GM23338 (cell line): ENCODE results near the gene FKRP. TPM values are rescaled to one million over a fixed set of nuclear protein-coding genes. Genes with fewer than 3 reads are reported as not detected.

Experiments used
- ATAC-seq: fragments of 200-7000 bp; cut with Tn5 transposase; 3 replicates; pipeline ENCODE4 v1.9.1; 2020
- DNase-seq: peaks from one replicate; pipeline ENCODE4 v3.0.0-alpha.2; 2015; ENCODE audit warnings: low spot score
- H2AFZ ChIP-seq: fragments of 200-600 bp; sonication (generic); 2 replicates; pipeline ENCODE4 v1.8.0; 2016; ENCODE audit warnings: antibody characterized with exemption, mild to moderate bottlenecking, moderate library complexity
- H3F3A ChIP-seq: fragments of 200-600 bp; sonication (generic); replicated peaks from 2 replicates; pipeline ENCODE4 v1.8.0; 2017; ENCODE audit warnings: antibody characterized with exemption, mixed run types, low read depth
- H3K27ac ChIP-seq: fragments of 200-600 bp; sonication (generic); 2 replicates; pipeline ENCODE4 v1.6.1; 2016; ENCODE audit warnings: low read depth
- H3K27me3 ChIP-seq: fragments of 200-600 bp; sonication (generic); 2 replicates; pipeline ENCODE4 v1.8.0; 2016; ENCODE audit warnings: mild to moderate bottlenecking, mixed run types, moderate library complexity; ENCODE audit not compliant: insufficient read depth
- H3K36me3 ChIP-seq: fragments of 200-600 bp; sonication (generic); 2 replicates; pipeline ENCODE4 v1.8.0; 2016; ENCODE audit warnings: mild to moderate bottlenecking; ENCODE audit not compliant: insufficient read depth
- H3K4me1 ChIP-seq: fragments of 200-600 bp; sonication (generic); 2 replicates; pipeline ENCODE4 v1.8.0; 2016; ENCODE audit warnings: mild to moderate bottlenecking, moderate library complexity; ENCODE audit not compliant: insufficient read depth
- H3K4me2 ChIP-seq: fragments of 200-600 bp; sonication (generic); 2 replicates; pipeline ENCODE4 v1.7.1; 2017; ENCODE audit warnings: mixed run types
- H3K4me3 ChIP-seq: fragments of 200-600 bp; sonication (generic); 2 replicates; pipeline ENCODE4 v1.6.1; 2016; ENCODE audit warnings: mixed run types
- H3K79me2 ChIP-seq: fragments of 200-600 bp; sonication (generic); replicated peaks from 2 replicates; pipeline ENCODE4 v1.8.0; 2017; ENCODE audit warnings: mild to moderate bottlenecking; ENCODE audit not compliant: insufficient read depth
- H3K9me2 ChIP-seq: fragments of 200-600 bp; sonication (generic); 2 replicates; pipeline ENCODE4 v1.8.0; 2017; ENCODE audit not compliant: insufficient read depth
- H4K20me1 ChIP-seq: fragments of 200-600 bp; sonication (generic); replicated peaks from 2 replicates; pipeline ENCODE4 v1.8.0; 2017; ENCODE audit warnings: mild to moderate bottlenecking; ENCODE audit not compliant: insufficient read depth
- H3K27ac Mint-ChIP-seq: 2 replicates; pipeline ENCODE4 v1.8.0; 2020; ENCODE audit warnings: inconsistent platforms, mild to moderate bottlenecking, moderate library complexity, mixed read lengths
- H3K27me3 Mint-ChIP-seq: 3 replicates; pipeline ENCODE4 v1.8.0; 2022; ENCODE audit warnings: low read depth, mild to moderate bottlenecking, moderate library complexity, mixed read lengths, inconsistent platforms; ENCODE audit not compliant: insufficient read depth, poor library complexity
- H3K36me3 Mint-ChIP-seq: 3 replicates; pipeline ENCODE4 v1.8.0; 2021; ENCODE audit warnings: low read depth, mild to moderate bottlenecking, inconsistent platforms, moderate library complexity, mixed read lengths
- H3K4me1 Mint-ChIP-seq: 3 replicates; pipeline ENCODE4 v1.8.0; 2020; ENCODE audit warnings: mild to moderate bottlenecking, inconsistent platforms, mixed read lengths
- H3K4me3 Mint-ChIP-seq: 3 replicates; pipeline ENCODE4 v1.8.0; 2021; ENCODE audit warnings: moderate library complexity, mild to moderate bottlenecking, inconsistent platforms, mixed read lengths
- H3K9me3 Mint-ChIP-seq: 3 replicates; pipeline ENCODE4 v1.8.0; 2020; ENCODE audit warnings: moderate library complexity, mild to moderate bottlenecking, inconsistent platforms, mixed read lengths
- CREB1 ChIP-seq: fragments of 250-450 bp; sonication (Bioruptor Pico); IDR thresholded peaks from 2 replicates; pipeline ENCODE4 v1.5.0; 2020; ENCODE audit warnings: low read depth, mild to moderate bottlenecking, moderate library complexity
- EZH2 ChIP-seq: fragments of 200-600 bp; sonication (generic); IDR thresholded peaks from one replicate; pipeline ENCODE4 v1.8.0; 2017; ENCODE audit warnings: antibody characterized with exemption, mild to moderate bottlenecking, low read depth; ENCODE audit not compliant: unreplicated experiment
- EZH2phosphoT487 ChIP-seq: fragments of 200-600 bp; sonication (generic); IDR thresholded peaks from one replicate; pipeline ENCODE4 v1.8.1; 2018; ENCODE audit warnings: antibody characterized with exemption; ENCODE audit not compliant: unreplicated experiment
- JUNB ChIP-seq: IDR thresholded peaks from one replicate; pipeline ENCODE4 v1.6.1; 2016; ENCODE audit warnings: antibody characterized with exemption; ENCODE audit not compliant: unreplicated experiment
- POLR2AphosphoS5 ChIP-seq: IDR thresholded peaks from 2 replicates; pipeline ENCODE4 v1.6.1; 2016; ENCODE audit warnings: antibody characterized with exemption, low read depth
- STAT1 ChIP-seq: IDR thresholded peaks from one replicate; pipeline ENCODE4 v1.6.1; 2016; ENCODE audit warnings: antibody characterized with exemption; ENCODE audit not compliant: unreplicated experiment
- ZNF331 ChIP-seq: fragments of 250-450 bp; sonication (Bioruptor Pico); IDR thresholded peaks from 2 replicates; pipeline ENCODE4 v1.5.0; 2020; ENCODE audit warnings: low read depth, mild to moderate bottlenecking, moderate library complexity
- polyA plus RNA-seq: library from polyadenylated mRNA; unstranded; fragments of >200 nt; fragmentation: Nextera tagmentation; extraction: Ambion mirVana; gene quantifications from 2 replicates; pipeline ENCODE4 v1.2.1, GENCODE V29; 2016
- total RNA-seq: library from RNA; depleted of rRNA; stranded (reverse); fragments of >200 nt; shearing (Covaris generic); gene quantifications from 2 replicates; pipeline ENCODE4 v1.2.3, GENCODE V29; 2014
- TF ChIP-seq, protein P1 (sequence below): fragments of 250-450 bp; sonication (Bioruptor Pico); IDR thresholded peaks from 2 replicates; pipeline ENCODE4 v1.5.0; 2020; ENCODE audit warnings: mild to moderate bottlenecking, moderate library complexity
- TF ChIP-seq, protein P2 (sequence below): IDR thresholded peaks from one replicate; pipeline ENCODE4 v1.6.1; 2018; ENCODE audit warnings: antibody characterized with exemption; ENCODE audit not compliant: unreplicated experiment
- TF ChIP-seq, protein P3 (sequence below), 2 experiments: fragments of 200-600 bp in 1 of 2; sonication (generic) in 1 of 2; conservative IDR thresholded peaks; 2 replicates each; pipeline versions ENCODE4 v1.5.1 to v1.6.1; 2016 to 2017; ENCODE audit warnings: antibody characterized with exemption in 2 of 2, low read depth in 2 of 2, mild to moderate bottlenecking in 2 of 2, moderate library complexity in 1 of 2

FKRP gene
- total and polyA plus RNA-seq, 2 experiments from 2014 or later, result 11.5 to 31.9 TPM

DNA sequence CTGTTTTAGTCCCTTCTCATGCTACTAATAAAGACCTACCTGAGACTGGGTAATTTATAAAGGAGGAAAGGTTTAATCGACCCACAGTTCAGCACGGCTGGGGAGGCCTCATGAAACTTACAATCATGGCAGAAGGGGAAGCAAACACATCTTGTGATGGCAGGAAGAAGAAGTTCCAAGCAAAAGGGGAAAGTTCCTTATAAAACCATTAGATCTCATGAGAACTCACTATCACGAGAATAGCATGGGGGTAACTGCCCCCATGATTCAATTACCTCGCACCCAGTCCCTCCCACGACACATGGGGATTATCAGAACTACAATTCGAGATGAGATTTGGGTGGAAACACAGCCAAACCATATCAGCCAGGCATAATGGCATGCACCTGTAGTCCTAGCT is 13.3 kb downstream of the FKRP start (continued):
- TF ChIP-seq, protein P1, sequence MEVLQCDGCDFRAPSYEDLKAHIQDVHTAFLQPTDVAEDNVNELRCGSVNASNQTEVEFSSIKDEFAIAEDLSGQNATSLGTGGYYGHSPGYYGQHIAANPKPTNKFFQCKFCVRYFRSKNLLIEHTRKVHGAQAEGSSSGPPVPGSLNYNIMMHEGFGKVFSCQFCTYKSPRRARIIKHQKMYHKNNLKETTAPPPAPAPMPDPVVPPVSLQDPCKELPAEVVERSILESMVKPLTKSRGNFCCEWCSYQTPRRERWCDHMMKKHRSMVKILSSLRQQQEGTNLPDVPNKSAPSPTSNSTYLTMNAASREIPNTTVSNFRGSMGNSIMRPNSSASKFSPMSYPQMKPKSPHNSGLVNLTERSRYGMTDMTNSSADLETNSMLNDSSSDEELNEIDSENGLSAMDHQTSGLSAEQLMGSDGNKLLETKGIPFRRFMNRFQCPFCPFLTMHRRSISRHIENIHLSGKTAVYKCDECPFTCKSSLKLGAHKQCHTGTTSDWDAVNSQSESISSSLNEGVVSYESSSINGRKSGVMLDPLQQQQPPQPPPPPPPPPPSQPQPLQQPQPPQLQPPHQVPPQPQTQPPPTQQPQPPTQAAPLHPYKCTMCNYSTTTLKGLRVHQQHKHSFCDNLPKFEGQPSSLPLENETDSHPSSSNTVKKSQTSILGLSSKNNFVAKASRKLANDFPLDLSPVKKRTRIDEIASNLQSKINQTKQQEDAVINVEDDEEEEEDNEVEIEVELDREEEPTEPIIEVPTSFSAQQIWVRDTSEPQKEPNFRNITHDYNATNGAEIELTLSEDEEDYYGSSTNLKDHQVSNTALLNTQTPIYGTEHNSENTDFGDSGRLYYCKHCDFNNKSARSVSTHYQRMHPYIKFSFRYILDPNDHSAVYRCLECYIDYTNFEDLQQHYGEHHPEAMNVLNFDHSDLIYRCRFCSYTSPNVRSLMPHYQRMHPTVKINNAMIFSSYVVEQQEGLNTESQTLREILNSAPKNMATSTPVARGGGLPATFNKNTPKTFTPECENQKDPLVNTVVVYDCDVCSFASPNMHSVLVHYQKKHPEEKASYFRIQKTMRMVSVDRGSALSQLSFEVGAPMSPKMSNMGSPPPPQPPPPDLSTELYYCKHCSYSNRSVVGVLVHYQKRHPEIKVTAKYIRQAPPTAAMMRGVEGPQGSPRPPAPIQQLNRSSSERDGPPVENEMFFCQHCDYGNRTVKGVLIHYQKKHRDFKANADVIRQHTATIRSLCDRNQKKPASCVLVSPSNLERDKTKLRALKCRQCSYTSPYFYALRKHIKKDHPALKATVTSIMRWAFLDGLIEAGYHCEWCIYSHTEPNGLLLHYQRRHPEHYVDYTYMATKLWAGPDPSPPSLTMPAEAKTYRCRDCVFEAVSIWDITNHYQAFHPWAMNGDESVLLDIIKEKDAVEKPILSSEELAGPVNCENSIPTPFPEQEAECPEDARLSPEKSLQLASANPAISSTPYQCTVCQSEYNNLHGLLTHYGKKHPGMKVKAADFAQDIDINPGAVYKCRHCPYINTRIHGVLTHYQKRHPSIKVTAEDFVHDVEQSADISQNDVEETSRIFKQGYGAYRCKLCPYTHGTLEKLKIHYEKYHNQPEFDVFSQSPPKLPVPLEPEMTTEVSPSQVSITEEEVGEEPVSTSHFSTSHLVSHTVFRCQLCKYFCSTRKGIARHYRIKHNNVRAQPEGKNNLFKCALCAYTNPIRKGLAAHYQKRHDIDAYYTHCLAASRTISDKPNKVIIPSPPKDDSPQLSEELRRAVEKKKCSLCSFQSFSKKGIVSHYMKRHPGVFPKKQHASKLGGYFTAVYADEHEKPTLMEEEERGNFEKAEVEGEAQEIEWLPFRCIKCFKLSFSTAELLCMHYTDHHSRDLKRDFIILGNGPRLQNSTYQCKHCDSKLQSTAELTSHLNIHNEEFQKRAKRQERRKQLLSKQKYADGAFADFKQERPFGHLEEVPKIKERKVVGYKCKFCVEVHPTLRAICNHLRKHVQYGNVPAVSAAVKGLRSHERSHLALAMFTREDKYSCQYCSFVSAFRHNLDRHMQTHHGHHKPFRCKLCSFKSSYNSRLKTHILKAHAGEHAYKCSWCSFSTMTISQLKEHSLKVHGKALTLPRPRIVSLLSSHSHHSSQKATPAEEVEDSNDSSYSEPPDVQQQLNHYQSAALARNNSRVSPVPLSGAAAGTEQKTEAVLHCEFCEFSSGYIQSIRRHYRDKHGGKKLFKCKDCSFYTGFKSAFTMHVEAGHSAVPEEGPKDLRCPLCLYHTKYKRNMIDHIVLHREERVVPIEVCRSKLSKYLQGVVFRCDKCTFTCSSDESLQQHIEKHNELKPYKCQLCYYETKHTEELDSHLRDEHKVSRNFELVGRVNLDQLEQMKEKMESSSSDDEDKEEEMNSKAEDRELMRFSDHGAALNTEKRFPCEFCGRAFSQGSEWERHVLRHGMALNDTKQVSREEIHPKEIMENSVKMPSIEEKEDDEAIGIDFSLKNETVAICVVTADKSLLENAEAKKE (CRISPR knock-in tag), result no peak
- TF ChIP-seq EZH2 (no peak), ZNF331 (CRISPR knock-in tag) (no peak)

DNA sequence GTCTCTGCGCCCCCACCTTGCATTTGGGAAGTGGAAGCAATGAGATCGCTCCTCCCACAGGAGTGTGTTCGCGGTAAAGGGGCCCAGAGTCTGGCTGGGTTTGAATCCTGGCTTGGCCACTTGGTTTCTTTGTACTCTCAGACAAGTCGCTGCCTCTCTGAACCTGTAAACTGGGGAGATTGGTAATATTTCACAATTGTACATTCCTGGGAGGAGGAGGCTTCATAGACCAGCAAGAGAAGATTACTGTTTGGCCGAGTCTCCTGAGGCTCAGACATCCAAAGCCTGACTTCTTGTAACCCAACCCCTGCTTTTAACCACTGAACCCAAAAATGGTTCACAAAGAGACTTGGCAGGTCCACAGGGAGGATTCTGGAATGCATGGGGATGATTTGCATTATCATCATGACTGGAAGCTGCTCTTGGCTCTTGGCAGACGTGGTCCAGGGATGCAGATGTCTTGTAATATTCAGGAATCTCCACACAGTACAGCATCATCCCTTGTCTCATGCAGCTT is 14.0 kb downstream of the FKRP start:
- Mint-ChIP-seq H3K4me1 (peaks cover 11% of the 10 kb centered on the region), H3K27ac (peak overlapping the region; percentile 46)
- H2AFZ ChIP-seq, result no peak overlapping the region
- TF ChIP-seq STAT1, result no peak
- TF ChIP-seq, protein P2, sequence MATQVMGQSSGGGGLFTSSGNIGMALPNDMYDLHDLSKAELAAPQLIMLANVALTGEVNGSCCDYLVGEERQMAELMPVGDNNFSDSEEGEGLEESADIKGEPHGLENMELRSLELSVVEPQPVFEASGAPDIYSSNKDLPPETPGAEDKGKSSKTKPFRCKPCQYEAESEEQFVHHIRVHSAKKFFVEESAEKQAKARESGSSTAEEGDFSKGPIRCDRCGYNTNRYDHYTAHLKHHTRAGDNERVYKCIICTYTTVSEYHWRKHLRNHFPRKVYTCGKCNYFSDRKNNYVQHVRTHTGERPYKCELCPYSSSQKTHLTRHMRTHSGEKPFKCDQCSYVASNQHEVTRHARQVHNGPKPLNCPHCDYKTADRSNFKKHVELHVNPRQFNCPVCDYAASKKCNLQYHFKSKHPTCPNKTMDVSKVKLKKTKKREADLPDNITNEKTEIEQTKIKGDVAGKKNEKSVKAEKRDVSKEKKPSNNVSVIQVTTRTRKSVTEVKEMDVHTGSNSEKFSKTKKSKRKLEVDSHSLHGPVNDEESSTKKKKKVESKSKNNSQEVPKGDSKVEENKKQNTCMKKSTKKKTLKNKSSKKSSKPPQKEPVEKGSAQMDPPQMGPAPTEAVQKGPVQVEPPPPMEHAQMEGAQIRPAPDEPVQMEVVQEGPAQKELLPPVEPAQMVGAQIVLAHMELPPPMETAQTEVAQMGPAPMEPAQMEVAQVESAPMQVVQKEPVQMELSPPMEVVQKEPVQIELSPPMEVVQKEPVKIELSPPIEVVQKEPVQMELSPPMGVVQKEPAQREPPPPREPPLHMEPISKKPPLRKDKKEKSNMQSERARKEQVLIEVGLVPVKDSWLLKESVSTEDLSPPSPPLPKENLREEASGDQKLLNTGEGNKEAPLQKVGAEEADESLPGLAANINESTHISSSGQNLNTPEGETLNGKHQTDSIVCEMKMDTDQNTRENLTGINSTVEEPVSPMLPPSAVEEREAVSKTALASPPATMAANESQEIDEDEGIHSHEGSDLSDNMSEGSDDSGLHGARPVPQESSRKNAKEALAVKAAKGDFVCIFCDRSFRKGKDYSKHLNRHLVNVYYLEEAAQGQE, result no peak
- TF ChIP-seq, protein P3, sequence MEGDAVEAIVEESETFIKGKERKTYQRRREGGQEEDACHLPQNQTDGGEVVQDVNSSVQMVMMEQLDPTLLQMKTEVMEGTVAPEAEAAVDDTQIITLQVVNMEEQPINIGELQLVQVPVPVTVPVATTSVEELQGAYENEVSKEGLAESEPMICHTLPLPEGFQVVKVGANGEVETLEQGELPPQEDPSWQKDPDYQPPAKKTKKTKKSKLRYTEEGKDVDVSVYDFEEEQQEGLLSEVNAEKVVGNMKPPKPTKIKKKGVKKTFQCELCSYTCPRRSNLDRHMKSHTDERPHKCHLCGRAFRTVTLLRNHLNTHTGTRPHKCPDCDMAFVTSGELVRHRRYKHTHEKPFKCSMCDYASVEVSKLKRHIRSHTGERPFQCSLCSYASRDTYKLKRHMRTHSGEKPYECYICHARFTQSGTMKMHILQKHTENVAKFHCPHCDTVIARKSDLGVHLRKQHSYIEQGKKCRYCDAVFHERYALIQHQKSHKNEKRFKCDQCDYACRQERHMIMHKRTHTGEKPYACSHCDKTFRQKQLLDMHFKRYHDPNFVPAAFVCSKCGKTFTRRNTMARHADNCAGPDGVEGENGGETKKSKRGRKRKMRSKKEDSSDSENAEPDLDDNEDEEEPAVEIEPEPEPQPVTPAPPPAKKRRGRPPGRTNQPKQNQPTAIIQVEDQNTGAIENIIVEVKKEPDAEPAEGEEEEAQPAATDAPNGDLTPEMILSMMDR (conservative IDR thresholded peaks at IDR 0.05; ENCODE audit: low read depth in 2 of 2), result no peak
- TF ChIP-seq JUNB, result no peak
- no peak; the same call in 1 of the 2 replicates for TF ChIP-seq POLR2AphosphoS5
- no peak for TF ChIP-seq EZH2
- TF ChIP-seq EZH2phosphoT487, result no peak
- no peak for TF ChIP-seq CREB1 (CRISPR knock-in tag)

More for the DNA sequence above, 14.0 kb downstream of the FKRP start:
- no peaks in the 10 kb centered on the region; the same call in none of the 2 replicates for H4K20me1 ChIP-seq
- H3K27me3 ChIP-seq, result no peaks in the 10 kb centered on the region
- DNase-seq, result peak; percentile 54
- no peaks in the 10 kb centered on the region for H3K9me2 ChIP-seq
- Mint-ChIP-seq H3K36me3 (peaks cover 25% of the 10 kb centered on the region), H3K9me3 (no peaks in the 10 kb centered on the region; the same call in 2 of the 3 replicates), H3K4me3 (no peak overlapping the region), H3K27me3 (peaks cover 10% of the 10 kb centered on the region)
- peaks cover 5% of the 10 kb centered on the region; the same call in 1 of the 2 replicates for H3K4me1 ChIP-seq
- peaks cover 6% of the 10 kb centered on the region; the same call in 1 of the 2 replicates for H3F3A ChIP-seq
- H3K4me3 ChIP-seq, result no peak overlapping the region
- peak; percentile 16 for ATAC-seq
- H3K79me2 ChIP-seq, result no peaks in the 10 kb centered on the region
- H3K4me2 ChIP-seq, result peak overlapping the region; percentile 8; the same call in 1 of the 2 replicates
- H3K36me3 ChIP-seq, result no peaks in the 10 kb centered on the region; the same call in 1 of the 2 replicates
- H3K27ac ChIP-seq, result no peak overlapping the region; the same call in 1 of the 2 replicates
